ENCODE results near the gene NDEL1. TPM values are rescaled to one million over a fixed set of nuclear protein-coding genes. Genes with fewer than 3 reads are reported as not detected.

Gene NDEL1
- total RNA-seq, 4 donors from 2014 or later = 172 to 237 (median 230) TPM

DNA sequence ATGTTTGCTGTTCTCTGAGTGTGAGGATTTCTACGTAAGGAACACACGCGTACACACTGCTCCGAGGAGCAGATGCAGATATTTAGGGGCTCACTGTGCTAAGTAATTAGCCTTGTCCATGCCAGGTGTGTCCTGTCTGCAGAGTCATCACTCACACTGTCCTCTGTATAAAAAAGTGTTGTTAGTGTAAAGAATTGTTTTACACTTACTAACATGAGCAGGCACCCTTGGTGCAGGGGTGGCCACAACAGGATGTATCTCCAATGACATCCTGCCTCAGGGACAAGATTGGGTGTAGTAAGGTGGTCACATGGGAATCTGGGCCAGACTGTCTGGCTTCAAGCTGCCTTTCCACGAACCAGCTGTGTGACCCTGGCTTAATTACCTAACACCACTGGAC, 63.9 kb downstream of the NDEL1 start:
- H3K27me3 ChIP-seq = no peaks in the 10 kb centered on the region
- H3K36me3 ChIP-seq = peaks cover 28% of the 10 kb centered on the region
- no peak overlapping the region for H3K4me3 ChIP-seq
- TF ChIP-seq POLR2AphosphoS5 (IDR thresholded peaks at IDR 0.05) (no peak), POLR2A (IDR thresholded peaks at IDR 0.05) (no peak), EP300 (IDR thresholded peaks at IDR 0.05) (no peak)
- TF ChIP-seq, protein P1, sequence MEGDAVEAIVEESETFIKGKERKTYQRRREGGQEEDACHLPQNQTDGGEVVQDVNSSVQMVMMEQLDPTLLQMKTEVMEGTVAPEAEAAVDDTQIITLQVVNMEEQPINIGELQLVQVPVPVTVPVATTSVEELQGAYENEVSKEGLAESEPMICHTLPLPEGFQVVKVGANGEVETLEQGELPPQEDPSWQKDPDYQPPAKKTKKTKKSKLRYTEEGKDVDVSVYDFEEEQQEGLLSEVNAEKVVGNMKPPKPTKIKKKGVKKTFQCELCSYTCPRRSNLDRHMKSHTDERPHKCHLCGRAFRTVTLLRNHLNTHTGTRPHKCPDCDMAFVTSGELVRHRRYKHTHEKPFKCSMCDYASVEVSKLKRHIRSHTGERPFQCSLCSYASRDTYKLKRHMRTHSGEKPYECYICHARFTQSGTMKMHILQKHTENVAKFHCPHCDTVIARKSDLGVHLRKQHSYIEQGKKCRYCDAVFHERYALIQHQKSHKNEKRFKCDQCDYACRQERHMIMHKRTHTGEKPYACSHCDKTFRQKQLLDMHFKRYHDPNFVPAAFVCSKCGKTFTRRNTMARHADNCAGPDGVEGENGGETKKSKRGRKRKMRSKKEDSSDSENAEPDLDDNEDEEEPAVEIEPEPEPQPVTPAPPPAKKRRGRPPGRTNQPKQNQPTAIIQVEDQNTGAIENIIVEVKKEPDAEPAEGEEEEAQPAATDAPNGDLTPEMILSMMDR (IDR thresholded peaks at IDR 0.05) = no peak
- no peak overlapping the region for H3K27ac ChIP-seq
- 90% methylated on average over 5 of the region's 5 CpGs for WGBS
- H3K9me3 ChIP-seq = no peaks in the 10 kb centered on the region
- no peak for DNase-seq (ENCODE audit: low spot score in 2 of 2)
- peaks cover 17% of the 10 kb centered on the region for H3K4me1 ChIP-seq

DNA sequence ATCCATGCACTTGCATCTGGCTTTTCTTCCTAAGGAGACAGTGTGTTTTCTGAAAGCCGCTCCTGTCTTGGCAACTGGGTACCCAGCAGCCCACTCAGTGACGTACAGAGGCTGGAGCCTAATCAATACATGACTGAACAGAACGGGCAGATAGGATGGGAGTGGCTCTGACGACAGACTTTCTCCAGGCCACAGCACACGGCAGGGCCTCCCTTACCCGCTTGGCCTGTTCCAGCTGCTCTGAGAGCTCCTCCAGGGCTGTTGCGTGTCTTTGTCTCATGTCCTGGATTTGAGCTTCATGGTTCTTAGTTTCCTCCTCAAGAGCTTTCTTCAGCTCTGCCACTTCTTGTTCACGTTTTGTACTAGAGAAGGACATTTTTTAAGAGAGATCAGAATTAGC, 64.9 kb downstream of the NDEL1 start:
- Histone ChIP-seq H3K27ac (peak overlapping the region; percentile 37), H3K4me1 (peaks cover 17% of the 10 kb centered on the region), H3K9me3 (no peaks in the 10 kb centered on the region), H3K4me3 (no peak overlapping the region), H3K27me3 (no peaks in the 10 kb centered on the region), H3K36me3 (peaks cover 28% of the 10 kb centered on the region)
- 65% methylated on average over 8 of the region's 8 CpGs for WGBS
- peak in 1 of 2 donors; percentile 62 for DNase-seq (ENCODE audit: low spot score in 2 of 2)
- TF ChIP-seq, protein P1 (IDR thresholded peaks at IDR 0.05) = no peak
- TF ChIP-seq POLR2A (IDR thresholded peaks at IDR 0.05) = no peak
- no peak for TF ChIP-seq POLR2AphosphoS5 (IDR thresholded peaks at IDR 0.05)
- no peak for TF ChIP-seq EP300 (IDR thresholded peaks at IDR 0.05)

DNA sequence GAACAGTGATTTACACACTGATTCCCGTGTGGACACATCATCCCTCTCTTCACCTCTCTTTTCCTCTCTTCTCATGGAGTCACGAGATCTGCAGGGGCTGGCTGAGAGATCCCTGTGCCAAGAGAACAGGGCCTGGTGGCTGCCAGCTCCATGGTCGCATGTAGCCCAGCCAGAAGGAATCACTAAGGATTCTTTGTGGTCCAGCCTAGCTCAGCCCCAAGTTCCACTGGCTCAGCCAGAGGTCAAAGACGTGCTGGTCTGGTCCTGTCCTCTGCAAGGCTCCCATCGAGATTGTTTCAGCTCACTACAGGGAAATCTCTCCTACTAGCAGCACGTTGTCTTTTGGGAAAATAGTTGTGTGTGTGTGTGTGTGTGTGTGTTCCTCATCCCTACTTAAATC, 66.4 kb downstream of the NDEL1 start:
- Histone ChIP-seq H3K27me3 (no peaks in the 10 kb centered on the region), H3K36me3 (peaks cover 19% of the 10 kb centered on the region), H3K27ac (no peak overlapping the region), H3K4me1 (peaks cover 17% of the 10 kb centered on the region), H3K4me3 (no peak overlapping the region), H3K9me3 (no peaks in the 10 kb centered on the region)
- WGBS = 46% methylated on average over 6 of the region's 6 CpGs
- no peak for TF ChIP-seq POLR2AphosphoS5 (IDR thresholded peaks at IDR 0.05)
- no peak for TF ChIP-seq EP300 (IDR thresholded peaks at IDR 0.05)
- TF ChIP-seq, protein P1 (IDR thresholded peaks at IDR 0.05) = no peak
- TF ChIP-seq POLR2A (IDR thresholded peaks at IDR 0.05) = no peak
- no peak for DNase-seq (ENCODE audit: low spot score in 2 of 2)

DNA sequence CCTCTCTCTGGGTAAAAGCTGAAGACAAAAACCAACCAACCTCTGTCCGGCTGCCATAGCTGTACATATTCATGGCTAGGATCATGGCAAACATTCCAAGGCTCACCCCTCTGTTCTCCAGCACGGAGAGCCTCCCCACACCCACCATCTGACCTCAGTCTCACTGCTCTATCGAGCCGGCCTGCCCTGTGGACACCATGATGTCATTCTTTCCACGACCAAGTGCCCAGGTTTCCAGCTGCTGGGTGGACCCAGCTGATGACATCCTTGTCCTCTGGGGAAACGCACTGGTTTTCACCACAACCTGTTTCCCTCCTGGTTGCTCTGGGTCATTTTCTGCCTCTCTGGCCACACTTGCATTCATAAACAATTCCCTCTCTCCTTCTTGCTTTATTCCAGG, 67.7 kb downstream of the NDEL1 start:
- TF ChIP-seq EP300 (IDR thresholded peaks at IDR 0.05) (no peak), POLR2A (IDR thresholded peaks at IDR 0.05) (no peak), POLR2AphosphoS5 (IDR thresholded peaks at IDR 0.05) (no peak)
- TF ChIP-seq, protein P1 (IDR thresholded peaks at IDR 0.05) = no peak
- H3K4me1 ChIP-seq = peaks cover 17% of the 10 kb centered on the region
- no peak overlapping the region for H3K4me3 ChIP-seq
- peaks cover 28% of the 10 kb centered on the region for H3K36me3 ChIP-seq
- DNase-seq (ENCODE audit: low spot score in 2 of 2) = no peak
- no peak overlapping the region for H3K27ac ChIP-seq
- no peaks in the 10 kb centered on the region for H3K9me3 ChIP-seq
- H3K27me3 ChIP-seq = no peaks in the 10 kb centered on the region
- 68% methylated on average over 6 of the region's 6 CpGs for WGBS

DNA sequence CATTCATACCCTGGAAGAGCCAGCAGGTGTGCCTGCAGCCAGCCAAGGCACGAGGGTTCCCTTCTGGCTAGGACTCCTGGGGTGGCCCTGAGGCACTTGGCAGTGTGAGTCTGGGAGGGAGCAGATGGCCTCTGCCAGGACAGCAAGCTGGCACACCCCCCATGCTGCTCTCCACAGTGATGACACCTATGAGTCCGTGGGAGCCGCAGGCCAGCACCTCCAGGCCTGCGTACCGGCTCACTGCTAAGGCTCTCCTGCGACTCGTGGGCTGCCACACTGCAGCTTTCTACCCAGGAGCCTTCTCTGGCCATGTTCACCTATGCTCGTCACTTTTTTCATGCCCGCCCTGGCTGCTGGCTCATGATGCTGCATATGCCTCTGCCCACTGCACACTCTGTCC, 68.1 kb downstream of the NDEL1 start:
- Histone ChIP-seq H3K27ac (no peak overlapping the region), H3K4me1 (peaks cover 17% of the 10 kb centered on the region), H3K36me3 (peaks cover 32% of the 10 kb centered on the region), H3K27me3 (no peaks in the 10 kb centered on the region), H3K4me3 (no peak overlapping the region), H3K9me3 (no peaks in the 10 kb centered on the region)
- no peak for TF ChIP-seq POLR2AphosphoS5 (IDR thresholded peaks at IDR 0.05)
- no peak for TF ChIP-seq EP300 (IDR thresholded peaks at IDR 0.05)
- TF ChIP-seq POLR2A (IDR thresholded peaks at IDR 0.05) = no peak
- TF ChIP-seq, protein P1 (IDR thresholded peaks at IDR 0.05) = no peak
- no peak for DNase-seq (ENCODE audit: low spot score in 2 of 2)
- 88% methylated on average over 7 of the region's 9 CpGs for WGBS

All from suprapubic skin (tissue), 4 donors.